GM18498 (cell line): Measurements from ENCODE around the gene ANXA4.

Experiments used
- ATAC-seq: cut with Tn5 transposase; IDR thresholded peaks from one replicate; pipeline ENCODE4 v1.9.1; 2021; ENCODE audit warnings: mild to moderate bottlenecking, moderate library complexity; ENCODE audit not compliant: unreplicated experiment

Gene ANXA4

DNA sequence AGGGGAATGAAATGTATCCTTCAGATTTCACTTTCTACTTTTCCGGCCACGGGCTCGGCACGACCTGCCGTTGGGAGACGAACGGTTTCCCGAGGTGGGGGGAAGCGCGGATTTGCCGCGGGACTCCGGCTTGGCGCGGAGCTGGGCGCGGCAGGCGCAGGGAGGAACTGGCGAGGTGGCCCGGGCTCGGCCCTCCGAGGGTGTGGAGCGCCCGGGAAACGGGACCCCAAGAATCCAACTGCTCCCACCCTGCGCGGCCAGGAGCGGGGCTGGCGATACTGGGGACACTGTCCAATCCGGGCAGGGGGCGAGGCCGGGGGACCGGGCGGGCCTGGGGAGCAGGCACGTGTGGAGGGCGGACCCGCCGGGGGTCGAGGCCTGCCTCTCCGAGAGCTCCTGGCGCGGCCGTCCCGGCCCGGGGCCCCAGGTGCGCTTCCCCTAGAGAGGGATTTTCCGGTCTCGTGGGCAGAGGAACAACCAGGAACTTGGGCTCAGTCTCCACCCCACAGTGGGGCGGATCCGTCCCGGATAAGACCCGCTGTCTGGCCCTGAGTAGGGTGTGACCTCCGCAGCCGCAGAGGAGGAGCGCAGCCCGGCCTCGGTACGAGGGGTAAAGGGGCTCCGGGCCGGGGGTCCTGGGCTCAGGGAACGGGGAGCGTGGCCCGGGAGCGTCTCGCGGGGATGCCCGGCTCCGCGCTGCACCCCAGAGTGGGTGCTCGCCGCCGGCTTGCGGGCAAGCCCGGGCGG is at the start of gene ANXA4:
TSS of gene ANXA4 (plus strand) at position 560 of the 747 bp plus-strand sequence. CDS start 39,432 bp downstream, outside the sequence.
- ATAC-seq = peak; percentile 86

DNA sequence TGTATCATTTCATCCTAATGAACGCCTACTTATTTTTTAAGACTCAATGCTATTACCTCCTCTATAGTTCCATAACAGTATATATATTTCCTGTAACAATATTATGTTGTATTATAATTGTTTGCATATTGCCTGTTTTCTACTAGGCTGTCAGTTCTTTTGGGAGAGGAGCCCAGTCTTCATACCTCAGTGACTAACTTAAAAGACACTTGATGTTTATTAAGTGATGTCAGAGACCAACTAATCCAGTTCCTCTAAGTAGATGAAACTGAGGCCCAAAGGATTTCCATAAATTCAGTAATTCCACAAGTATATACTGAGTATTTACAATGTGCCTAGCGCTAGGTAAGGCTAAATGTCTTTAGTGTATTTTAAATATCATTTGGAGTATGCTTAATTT is 49.5 kb upstream of the ANXA4 start:
- no peak for ATAC-seq

DNA sequence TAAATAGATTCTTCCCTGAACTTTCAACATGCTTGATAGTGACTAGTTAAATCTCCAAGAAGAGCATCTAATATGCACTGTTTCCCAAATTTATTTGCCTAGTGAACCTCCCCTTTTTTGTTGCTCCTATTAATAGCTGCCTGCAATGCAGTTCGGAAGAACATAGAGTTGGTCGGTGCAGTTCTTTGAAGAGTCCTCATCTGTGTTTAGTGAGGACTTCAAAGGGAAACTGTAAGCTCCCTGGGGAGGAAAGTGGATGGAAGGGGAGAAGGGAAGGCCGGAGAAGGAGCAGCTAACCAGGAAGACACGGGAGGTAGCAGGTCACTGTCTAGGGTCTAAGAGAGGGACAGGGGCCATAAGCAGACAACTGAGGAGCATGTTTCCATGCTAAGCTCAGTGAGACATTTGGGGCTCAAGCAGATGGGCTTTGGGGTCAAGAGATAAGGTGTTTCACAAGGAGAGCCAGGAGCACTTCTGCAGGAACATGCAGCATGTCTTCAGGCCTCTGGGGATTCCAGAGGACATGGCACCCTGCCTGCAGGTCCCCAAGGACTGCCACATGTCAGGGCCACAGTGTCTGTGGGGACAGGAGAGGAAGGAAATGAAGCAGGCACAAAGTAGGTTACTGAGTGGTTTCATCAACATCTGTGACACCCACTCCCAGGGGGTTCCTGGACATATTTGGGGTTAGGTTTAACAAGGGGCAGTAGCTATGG is 48.7 kb upstream of the ANXA4 start:
- peak; percentile 73 for ATAC-seq

DNA sequence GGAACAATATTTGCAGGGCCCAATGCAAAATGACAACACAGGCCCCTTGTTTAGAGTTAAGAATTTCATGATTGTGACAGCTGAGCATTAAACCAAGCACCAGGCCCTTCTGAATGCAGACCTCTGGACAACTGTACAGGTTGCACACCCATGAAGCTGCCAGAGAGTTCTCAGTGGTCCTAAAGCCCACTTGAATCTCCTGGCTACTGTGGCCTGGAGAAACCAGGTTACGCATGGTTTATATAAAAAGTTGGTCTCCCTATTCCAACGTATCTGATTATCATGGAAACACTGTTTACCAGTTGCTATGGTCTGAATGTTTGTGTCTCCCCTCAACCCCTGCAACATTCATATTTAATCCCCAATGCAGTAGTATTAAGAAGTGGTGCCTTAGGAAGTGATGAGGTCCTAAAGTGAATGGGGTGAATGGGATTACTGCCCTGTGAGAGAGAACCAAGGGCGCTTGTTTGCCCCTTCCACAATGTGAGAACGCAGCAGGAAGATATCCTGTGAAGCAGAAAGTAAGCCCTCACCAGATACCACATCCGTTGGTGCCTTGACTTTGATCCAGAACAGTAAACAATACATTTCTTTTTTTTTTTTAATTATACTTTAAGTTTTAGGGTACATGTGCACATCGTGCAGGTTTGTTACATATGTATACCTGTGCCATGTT is 48.0 kb upstream of the ANXA4 start:
- peak; percentile 54 for ATAC-seq

DNA sequence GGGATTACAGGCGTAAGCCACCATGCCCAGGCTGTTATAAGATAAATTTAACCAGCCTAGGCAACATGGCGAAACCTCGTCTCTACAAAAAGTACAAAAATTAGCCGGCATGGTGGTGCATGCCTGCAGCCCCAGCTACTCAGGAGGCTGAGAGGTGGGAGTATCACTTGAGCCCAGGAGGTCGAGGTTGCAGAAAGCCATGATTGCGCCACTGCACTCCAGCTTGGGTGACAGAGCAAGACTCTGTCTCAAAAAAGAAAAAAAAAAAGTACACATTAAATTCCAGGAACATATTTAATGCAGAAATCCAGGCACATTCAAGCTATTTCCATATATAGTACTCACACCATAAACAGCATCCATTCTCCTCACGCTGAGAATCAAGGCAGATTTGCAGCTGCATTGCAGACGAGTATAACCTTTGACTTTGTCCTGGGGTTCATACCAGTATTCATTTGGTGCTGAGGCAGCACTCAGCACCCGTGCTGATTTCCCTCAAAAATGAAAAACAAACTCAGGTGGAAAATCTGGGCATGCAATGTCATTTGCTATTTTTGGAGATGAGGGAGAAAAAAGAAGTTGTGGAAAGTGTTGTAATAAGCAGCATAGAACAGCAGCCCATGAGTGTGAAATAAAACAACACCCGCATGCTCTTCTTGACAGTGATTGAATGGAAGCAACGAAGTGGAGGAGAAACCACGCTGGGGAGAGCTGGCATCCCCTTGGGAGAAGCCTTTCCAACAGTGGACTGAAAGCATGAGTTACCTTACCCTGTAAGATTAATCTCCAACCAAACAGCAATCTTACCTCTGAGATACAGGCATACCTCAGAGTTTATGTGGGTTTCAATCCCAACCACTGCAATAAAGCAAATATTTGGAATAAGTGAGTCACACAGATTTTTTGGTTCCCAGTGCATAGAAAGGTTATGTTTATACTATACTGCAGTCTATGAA is 46.8 kb upstream of the ANXA4 start:
- no peak for ATAC-seq

DNA sequence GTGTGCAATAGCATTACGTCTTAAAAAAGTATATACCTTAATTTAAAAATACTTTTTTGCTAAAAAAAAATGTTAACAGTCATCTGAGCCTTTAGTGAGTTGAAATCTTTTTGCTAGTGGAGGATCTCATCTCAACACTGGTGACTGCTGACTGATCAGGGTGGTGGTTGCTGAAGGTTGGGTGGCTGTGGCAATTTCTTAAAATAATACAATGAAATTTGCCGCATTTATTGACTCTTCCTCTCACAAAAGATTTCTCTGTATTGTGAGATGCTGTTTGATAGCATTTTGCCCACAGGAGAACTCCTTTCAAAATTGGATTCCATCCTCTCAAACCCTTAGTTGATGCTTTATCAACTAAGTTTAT is 46.1 kb upstream of the ANXA4 start:
- no peak for ATAC-seq

DNA sequence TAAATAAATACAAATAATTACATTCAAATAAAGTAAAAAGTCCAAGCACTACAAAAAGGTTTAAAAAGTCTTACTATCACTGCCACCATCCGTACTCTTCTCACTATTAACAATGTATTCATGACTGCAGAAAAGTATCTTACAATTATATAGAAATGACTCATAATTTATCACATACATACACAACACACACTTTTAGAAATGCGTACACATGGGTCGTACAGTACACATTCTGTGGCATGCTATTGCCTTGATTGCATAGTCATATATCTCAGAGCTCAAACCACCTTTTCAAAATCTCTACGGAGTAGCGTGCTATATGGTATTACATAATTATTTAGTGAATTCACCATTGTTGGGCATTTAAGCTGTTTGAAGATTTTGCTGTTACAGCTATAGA is 41.6 kb upstream of the ANXA4 start:
- no peak for ATAC-seq

DNA sequence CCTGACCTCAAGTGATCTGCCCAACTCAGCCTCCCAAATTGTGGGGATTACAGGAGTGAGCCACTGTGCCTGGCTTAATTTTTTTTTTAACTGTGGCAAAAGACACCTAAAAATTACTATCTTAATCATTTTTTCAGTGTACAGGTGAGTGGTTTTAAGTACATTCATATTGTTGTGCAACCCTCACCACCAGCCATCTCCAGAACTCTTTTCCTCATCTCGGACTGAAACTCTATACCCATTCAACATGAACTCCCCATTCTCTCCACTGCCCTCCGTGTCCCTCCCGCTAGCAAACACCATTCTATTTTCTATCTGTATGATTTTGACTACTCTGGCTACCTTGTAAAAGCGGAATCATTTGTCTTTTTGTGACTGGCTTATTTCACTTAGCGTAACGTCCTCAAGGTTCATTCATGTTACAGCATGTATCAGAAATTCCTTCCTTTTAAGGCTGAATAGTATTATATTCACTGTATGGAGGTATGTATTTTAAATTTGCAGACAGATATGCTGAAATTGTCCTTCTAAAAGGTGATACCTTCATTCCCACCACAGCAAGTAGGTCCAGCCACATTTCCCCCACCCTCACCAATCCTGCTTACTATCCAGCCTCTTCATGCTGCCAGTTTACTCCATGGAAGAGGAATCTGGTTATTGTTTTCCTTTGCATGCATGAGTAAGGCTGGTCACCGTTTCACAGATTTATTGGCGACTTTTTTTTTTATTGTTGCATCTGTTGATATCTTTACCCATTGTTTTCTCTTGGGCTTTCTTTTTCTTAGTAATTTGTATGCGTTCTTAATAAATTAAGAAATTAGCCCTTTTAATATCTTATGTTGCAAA is 40.6 kb upstream of the ANXA4 start:
- no peak for ATAC-seq

DNA sequence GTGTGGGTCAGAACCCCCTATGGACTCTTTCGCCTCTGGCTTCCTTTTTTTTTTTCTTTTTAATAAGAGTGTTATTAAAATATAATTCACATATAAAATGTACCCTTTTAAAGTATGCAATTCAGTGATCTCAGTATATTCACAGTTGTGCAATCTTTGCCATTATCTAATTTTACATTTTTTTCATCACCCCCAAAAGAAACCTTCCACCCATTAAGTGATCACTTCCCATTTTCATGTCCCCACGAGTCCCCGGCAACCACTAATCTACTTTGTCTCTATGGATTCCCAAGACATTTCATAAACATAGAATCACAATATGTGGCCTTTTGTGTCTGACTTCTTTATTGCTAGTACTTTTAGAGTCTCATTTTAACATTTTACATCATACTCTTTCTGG is 38.7 kb upstream of the ANXA4 start:
- ATAC-seq = no peak

DNA sequence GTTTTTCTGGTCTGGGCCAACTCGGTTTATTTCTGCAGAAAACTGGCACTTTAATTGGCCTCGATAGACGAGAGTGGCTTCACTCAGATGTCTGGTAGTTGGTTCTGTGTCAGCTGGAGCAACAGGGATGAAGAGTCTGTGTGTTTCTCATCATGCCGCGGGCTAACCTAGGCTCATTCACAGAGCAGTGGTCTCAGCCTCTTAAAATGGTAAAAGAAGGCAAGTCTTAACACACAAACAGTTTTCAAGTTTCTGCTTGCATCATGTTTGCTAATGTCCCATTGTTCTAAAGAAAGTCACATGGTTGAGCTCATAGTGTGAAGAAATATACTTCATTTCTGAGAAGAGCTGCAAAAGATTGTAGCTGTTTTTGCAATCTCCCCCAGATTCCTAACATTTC is 37.5 kb upstream of the ANXA4 start:
- no peak for ATAC-seq

DNA sequence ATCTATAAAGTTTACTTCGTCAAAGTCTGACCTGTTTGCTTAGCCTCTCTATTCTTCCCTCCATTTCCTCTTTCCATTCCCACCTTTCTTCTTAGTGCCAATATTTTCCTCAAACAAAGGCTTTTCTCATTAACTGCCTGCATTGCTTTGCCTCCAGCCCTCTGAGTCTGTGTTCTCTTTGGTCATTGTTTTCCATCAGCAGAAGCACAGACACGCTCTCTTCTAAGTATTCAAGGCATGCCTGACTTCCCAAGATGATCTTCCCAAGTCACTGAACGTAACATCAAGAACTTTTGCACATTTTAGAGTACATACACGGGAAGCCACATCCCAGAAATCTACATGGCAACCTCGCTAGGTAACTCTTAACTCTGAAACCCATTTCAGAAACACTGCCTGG is 32.6 kb upstream of the ANXA4 start:
- ATAC-seq = no peak

DNA sequence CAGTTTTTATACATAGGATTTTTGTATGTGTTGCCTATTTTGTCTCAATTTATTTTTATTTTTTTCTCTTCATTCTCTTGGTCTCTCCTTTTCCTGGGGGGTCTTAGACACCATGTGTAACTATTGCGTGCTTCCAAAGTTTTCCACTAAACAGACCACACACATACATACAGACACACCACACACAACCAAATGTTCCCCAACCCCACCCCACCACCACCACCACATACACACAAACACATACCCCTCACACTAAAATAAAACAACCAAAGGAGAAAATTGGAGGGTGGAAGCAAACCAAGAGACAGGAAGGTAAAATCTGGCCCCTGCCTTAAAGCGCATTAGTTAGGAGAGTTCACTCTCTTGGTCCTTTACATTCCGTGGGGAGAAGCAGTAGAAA is 30.0 kb upstream of the ANXA4 start:
- ATAC-seq = no peak

DNA sequence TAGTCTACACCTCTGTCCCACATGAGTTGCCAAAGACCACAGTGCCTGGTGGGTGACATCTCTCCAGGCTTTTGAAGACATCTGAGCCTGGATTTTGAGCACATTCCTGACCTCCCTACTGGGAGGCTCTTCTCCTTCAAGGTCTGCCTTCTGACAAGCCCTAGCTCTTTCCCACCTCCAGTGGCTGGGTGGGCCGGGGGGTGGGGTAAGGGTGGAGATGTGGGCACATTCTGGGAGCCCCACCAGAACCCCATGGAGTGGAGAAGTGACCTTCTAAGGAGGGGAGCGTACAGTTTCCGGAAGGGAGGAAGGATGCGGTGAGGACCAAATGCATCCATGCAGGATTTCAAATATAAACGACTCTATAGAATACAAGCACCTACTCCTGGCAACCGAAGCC is 27.9 kb upstream of the ANXA4 start:
- no peak for ATAC-seq

DNA sequence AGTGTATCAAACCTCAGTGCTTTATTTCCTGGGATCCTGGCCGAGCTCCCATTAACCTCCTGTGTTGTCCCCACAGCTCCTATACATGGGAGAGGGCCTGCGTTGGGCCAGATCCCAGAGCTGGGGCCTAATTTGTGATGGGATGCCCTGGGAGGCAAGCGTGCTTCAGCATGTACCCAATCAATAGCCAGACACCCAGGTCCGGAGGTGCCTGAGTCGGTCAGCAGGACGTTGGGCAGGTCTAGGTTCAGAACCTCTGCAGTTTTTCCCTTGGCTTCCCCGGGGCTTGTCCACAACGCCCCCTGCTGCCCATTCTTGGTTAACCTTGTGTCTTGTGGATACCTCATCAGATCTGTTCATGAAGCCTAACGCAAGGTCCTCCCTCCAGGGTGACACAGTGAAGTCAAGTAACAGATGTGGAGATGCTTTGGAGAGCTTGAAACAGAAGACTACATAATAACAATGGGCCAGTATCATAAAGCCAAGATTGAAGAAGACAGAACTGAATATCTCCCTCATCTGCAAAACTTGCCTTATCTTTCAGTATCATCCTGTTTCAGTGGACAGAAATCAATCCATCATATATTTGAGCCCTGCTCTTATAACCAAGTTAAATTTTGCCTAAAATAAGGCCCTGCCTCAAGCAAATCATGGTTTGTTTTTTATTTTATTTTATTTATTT is 27.3 kb upstream of the ANXA4 start:
- ATAC-seq = peak; percentile 88

DNA sequence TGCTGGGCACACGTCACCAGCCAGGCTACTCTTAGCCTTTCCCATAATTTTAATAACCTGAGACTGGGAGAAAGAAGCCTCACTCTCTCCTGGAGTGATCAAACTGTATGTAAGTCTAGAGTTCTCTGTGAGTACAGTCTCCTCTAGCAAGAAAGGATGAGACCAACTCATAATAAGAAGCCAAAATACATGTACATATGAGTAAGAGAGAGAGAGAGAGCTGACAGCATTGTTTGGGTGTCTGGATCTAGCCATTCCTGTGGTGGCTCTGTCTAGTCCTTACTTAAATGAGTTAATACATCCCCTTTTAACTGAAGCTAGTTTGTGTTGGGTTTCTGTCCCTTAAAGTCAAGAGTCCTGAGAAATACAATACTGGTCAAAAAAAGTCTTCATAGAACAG is 26.0 kb upstream of the ANXA4 start:
- no peak for ATAC-seq

DNA sequence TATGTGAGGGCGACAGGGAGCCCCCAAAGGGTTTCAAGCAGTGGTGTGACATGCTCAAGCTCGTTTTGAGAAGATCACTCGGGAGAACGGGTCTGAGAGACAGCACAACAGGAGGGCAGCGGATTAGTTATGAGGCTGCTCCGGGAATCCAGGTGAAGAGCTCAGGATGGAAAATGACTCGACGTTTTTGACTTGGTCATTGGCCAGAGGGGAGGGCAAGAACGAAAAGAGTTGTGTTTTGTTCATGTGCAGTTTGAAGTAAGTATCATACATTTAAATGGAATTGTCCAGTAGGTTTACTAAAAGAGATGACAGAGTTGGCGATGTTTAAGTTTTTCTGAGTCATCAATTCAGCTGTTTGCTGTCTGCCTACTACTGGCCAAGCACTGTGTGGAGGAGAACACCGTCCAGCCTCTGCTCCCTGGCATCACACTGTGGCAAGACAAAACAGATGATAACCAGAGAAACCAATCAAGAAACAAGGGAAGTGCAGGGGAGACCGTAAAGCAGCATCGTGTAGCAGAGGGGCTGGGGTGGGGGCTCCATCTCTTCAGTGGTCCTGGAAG is 25.3 kb upstream of the ANXA4 start:
- ATAC-seq = no peak

DNA sequence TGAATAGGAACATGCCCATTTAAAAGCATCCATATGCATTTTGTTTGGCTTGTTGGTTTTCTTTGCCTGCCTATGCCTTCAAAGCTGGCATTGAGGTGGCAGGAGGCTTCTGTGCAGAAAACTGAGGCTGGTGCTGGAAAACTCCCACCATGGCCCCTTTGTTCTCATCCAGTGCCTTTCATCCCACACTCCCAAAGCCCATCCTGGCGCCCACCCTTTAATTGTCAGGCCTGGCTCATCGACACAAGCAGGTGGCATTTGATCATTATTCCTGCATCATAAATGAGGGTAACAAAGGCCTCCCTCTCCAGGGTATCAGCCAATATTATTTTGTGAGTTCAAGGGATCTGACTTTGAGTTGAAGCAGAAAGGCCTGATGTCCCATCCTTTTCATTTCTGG is 24.7 kb upstream of the ANXA4 start:
- no peak for ATAC-seq

DNA sequence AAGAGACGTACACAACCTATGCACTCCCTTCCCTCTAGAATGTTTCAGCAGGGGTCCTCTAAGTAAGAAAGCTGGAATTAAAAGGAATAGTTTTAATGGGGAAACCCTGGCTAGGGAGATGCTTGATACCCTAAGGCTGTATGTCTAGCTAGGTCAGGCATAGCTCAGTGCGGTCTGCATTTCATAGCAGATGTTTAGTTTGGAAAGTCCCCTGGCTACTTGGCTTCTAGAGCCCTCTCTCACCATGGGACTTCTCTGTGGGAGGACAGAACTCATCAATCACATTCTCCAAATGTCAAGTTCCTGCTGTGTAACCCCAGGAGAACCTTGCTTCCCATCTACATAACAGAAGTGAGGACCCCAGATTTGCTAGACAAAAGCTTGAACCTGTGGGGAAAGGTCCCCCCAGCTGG is 24.1 kb upstream of the ANXA4 start:
- no peak for ATAC-seq

DNA sequence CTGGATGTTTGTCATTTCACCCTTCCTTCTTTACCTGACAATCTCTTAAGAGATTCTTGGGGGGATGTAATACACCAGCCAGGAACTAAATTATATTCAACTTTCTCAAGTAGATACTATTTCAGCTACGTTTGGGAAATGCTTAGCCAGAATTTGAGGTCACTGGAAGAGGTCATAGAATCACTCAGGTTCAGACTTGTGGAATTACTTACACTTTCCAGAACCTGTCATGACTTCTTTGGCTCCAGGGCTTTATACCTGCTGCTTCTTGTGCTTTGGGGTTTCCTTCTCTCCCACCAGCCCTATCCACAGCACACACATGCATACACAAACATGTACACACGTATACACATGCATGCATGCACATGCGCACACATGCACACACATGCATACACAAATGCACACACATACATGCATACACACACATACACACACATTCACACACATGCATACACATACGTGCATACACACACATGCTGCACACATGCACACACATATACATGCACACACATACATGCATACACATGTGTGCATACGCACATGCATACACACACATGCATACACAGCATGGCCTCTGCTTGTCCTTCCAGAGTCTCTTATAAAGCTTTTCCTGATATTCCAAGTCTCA is 23.5 kb upstream of the ANXA4 start:
- ATAC-seq = no peak
